Body of pancreas (tissue), 4 donors: ENCODE data around the gene ATP11A. TPM values are rescaled to one million over a fixed set of nuclear protein-coding genes. Genes with fewer than 3 reads are reported as not detected.

Source experiments
- ATAC-seq: fragments of 150-250 bp; one replicate; pipeline ENCODE4 v1.9.1; 2016
- DNase-seq, 4 donors: peaks; one replicate each; pipeline ENCODE4 v3.0.0-alpha.2; 2019
- H3K27ac ChIP-seq, 4 donors: fragments of 200-600 bp; sonication (generic); 1 replicate in 3 of 4; 2 replicates in 1 of 4; pipeline versions ENCODE4 v1.5.1 to v1.6.1; 2016 to 2019; ENCODE audit warnings: mild to moderate bottlenecking in 1 of 4, mixed read lengths in 1 of 4, moderate library complexity in 1 of 4
- H3K27me3 ChIP-seq, 2 donors: fragments of 200-600 bp; sonication (generic); one replicate each; pipeline ENCODE4 v1.6.0; 2016; ENCODE audit warnings: mild to moderate bottlenecking in 1 of 2
- H3K36me3 ChIP-seq, 2 donors: fragments of 200-600 bp; sonication (generic); replicated peaks in 1 of 2; 2 replicates each; pipeline ENCODE4 v1.5.1; 2016; ENCODE audit warnings: low read depth in 2 of 2; ENCODE audit not compliant: insufficient read depth in 1 of 2
- H3K4me1 ChIP-seq: fragments of 200-600 bp; sonication (generic); one replicate; pipeline ENCODE4 v1.6.0; 2016
- H3K4me3 ChIP-seq, 2 donors: fragments of 200-600 bp; sonication (generic); 1 replicate in 1 of 2; 2 replicates in 1 of 2; pipeline ENCODE4 v1.5.1; 2016 to 2019
- H3K9me3 ChIP-seq, 3 donors: fragments of 200-600 bp; sonication (generic); 1 replicate in 2 of 3; 2 replicates in 1 of 3; pipeline ENCODE4 v1.5.1; 2016
- CTCF ChIP-seq, 7 experiments: fragments of 450-650 bp in 4 of 7; fragments of 200-600 bp in 3 of 7; sonication (generic) in 3 of 7; IDR thresholded peaks; one replicate each; pipeline ENCODE4 v1.5.1; 2016 to 2019; ENCODE audit warnings: antibody characterized with exemption in 7 of 7
- POLR2A ChIP-seq, 3 donors: fragments of 450-650 bp; IDR thresholded peaks; one replicate each; pipeline ENCODE4 v1.6.1; 2016; ENCODE audit warnings: antibody characterized with exemption in 3 of 3, mild to moderate bottlenecking in 2 of 3
- WGBS, 2 donors: methylation state at CpG; one replicate each; pipeline ENCODE4 v1.1.5; 2017; 5-methylcytosine and 5-hydroxymethylcytosine counted together
- intact Hi-C: fragments of 100-400 bp; cut with DNase I; formaldehyde crosslinking; loops from one replicate; pipeline ENCODE4 v1.15.1; 2023
- total RNA-seq, 2 donors: library from RNA; depleted of rRNA; stranded (reverse); fragments of >200 nt; gene quantifications; one replicate each; pipeline ENCODE4 v1.1.0, GENCODE V29; 2016

ATP11A gene
- total RNA-seq, 2 donors from 2014 or later, result 24.1 to 33.9 TPM

GRCh38 chr13:112880221-112880641 is 190.4 kb downstream of the ATP11A start:
- ATAC-seq, result no peak
- DNase-seq, result peak in 1 of 4 donors; percentile 2
- H3K36me3 ChIP-seq, result peaks cover 0 to 21% of the 10 kb centered on the region in 2 donors
- WGBS, 2 donors, result 90 to 95% methylated on average over 9 to 20 of the region's 22 CpGs
- TF ChIP-seq CTCF (IDR thresholded peaks at IDR 0.05), result no peak
- no peak for TF ChIP-seq POLR2A (IDR thresholded peaks at IDR 0.05)
- no peaks in the 10 kb centered on the region for H3K4me1 ChIP-seq
- H3K9me3 ChIP-seq, result no peaks in the 10 kb centered on the region
- no peak overlapping the region for H3K27ac ChIP-seq
- intact Hi-C loops, result no loop called here
- no peaks in the 10 kb centered on the region for H3K27me3 ChIP-seq
- H3K4me3 ChIP-seq, result no peak overlapping the region

- WGBS, 2 donors, result 92 to 94% methylated on average over 20 to 21 of the region's 21 CpGs
- no peak overlapping the region for H3K4me3 ChIP-seq
- TF ChIP-seq CTCF (IDR thresholded peaks at IDR 0.05), result no peak
- TF ChIP-seq POLR2A (IDR thresholded peaks at IDR 0.05), result no peak
- no peaks in the 10 kb centered on the region for H3K27me3 ChIP-seq
- DNase-seq (peak in 1 of 4 donors; percentile 7), ATAC-seq (no peak)
- peaks cover 0 to 21% of the 10 kb centered on the region in 2 donors for H3K36me3 ChIP-seq
- intact Hi-C loops, result no loop called here
- H3K27ac ChIP-seq, result no peak overlapping the region
- no peaks in the 10 kb centered on the region for H3K9me3 ChIP-seq
- peaks cover 6% of the 10 kb centered on the region for H3K4me1 ChIP-seq
These were observed 191.2 kb downstream of the ATP11A start for GRCh38 chr13:112880976-112881540.

- Histone ChIP-seq H3K4me3 (no peak overlapping the region), H3K9me3 (no peaks in the 10 kb centered on the region), H3K4me1 (peaks cover 10% of the 10 kb centered on the region), H3K27me3 (no peaks in the 10 kb centered on the region), H3K27ac (no peak overlapping the region), H3K36me3 (peaks cover 0 to 19% of the 10 kb centered on the region in 2 donors)
- DNase-seq (peak in 1 of 4 donors; percentile 5), ATAC-seq (no peak)
- intact Hi-C loops, result no loop called here
- WGBS, 2 donors, result 92 to 100% methylated on average over 1 to 32 of the region's 35 CpGs
- TF ChIP-seq POLR2A (IDR thresholded peaks at IDR 0.05), result no peak
- TF ChIP-seq CTCF (IDR thresholded peaks at IDR 0.05), result no peak
These were observed 192.1 kb downstream of the ATP11A start for GRCh38 chr13:112881656-112882554.

- H3K9me3 ChIP-seq, result no peaks in the 10 kb centered on the region
- DNase-seq (no peak), ATAC-seq (no peak)
- WGBS, 2 donors, result 93 to 96% methylated on average over 14 to 34 of the region's 34 CpGs
- no peaks in the 10 kb centered on the region for H3K27me3 ChIP-seq
- no peak overlapping the region for H3K27ac ChIP-seq
- intact Hi-C loops, result no loop called here
- no peak for TF ChIP-seq CTCF (IDR thresholded peaks at IDR 0.05)
- no peak for TF ChIP-seq POLR2A (IDR thresholded peaks at IDR 0.05)
- H3K36me3 ChIP-seq, result peaks cover 0 to 19% of the 10 kb centered on the region in 2 donors
- peaks cover 10% of the 10 kb centered on the region for H3K4me1 ChIP-seq
- H3K4me3 ChIP-seq, result no peak overlapping the region
These were observed 192.8 kb downstream of the ATP11A start for GRCh38 chr13:112882555-112883024.
